Hepatocyte (in vitro differentiated cells): ENCODE results near the gene DPAGT1. TPM values are rescaled to one million over a fixed set of nuclear protein-coding genes. Genes with fewer than 3 reads are reported as not detected.

Experiments used
- DNase-seq: peaks from one replicate; pipeline ENCODE4 v3.0.0-alpha.2; 2016; ENCODE audit warnings: low spot score
- H2AFZ ChIP-seq: fragments of 200-600 bp; sonication (generic); 2 replicates; pipeline ENCODE4 v1.6.0; 2016; ENCODE audit warnings: antibody characterized with exemption, mild to moderate bottlenecking
- H3K27ac ChIP-seq: fragments of 200-600 bp; sonication (generic); 2 replicates; pipeline ENCODE4 v1.5.1; 2016; ENCODE audit warnings: mild to moderate bottlenecking
- H3K27me3 ChIP-seq: fragments of 200-600 bp; sonication (generic); 2 replicates; pipeline ENCODE4 v1.6.1; 2016
- H3K36me3 ChIP-seq: fragments of 200-600 bp; sonication (generic); replicated peaks from 2 replicates; pipeline ENCODE4 v1.5.1; 2016; ENCODE audit warnings: low read depth; ENCODE audit not compliant: insufficient read depth
- H3K4me1 ChIP-seq: fragments of 200-600 bp; sonication (generic); 2 replicates; pipeline ENCODE4 v1.5.1; 2016; ENCODE audit warnings: mild to moderate bottlenecking, moderate library complexity; ENCODE audit not compliant: insufficient read depth
- H3K4me2 ChIP-seq: fragments of 200-600 bp; sonication (generic); 2 replicates; pipeline ENCODE4 v1.6.0; 2016
- H3K4me3 ChIP-seq: fragments of 200-600 bp; sonication (generic); 2 replicates; pipeline ENCODE4 v1.5.1; 2016; ENCODE audit warnings: mild to moderate bottlenecking
- H3K79me2 ChIP-seq: fragments of 200-600 bp; sonication (generic); 2 replicates; pipeline ENCODE4 v1.6.0; 2017; ENCODE audit warnings: mild to moderate bottlenecking
- H3K9me2 ChIP-seq: fragments of 200-600 bp; sonication (generic); replicated peaks from 2 replicates; pipeline ENCODE4 v1.6.0; 2017; ENCODE audit warnings: mild to moderate bottlenecking; ENCODE audit not compliant: insufficient read depth
- H3K9me3 ChIP-seq: fragments of 200-600 bp; sonication (generic); 2 replicates; pipeline ENCODE4 v1.5.1; 2016; ENCODE audit warnings: low read depth, mild to moderate bottlenecking
- H4K20me1 ChIP-seq: fragments of 200-600 bp; sonication (generic); 2 replicates; pipeline ENCODE4 v1.6.0; 2016; ENCODE audit warnings: mild to moderate bottlenecking; ENCODE audit not compliant: insufficient read depth, poor library complexity, severe bottlenecking
- EZH2 ChIP-seq: fragments of 200-600 bp; sonication (generic); IDR thresholded peaks from 2 replicates; pipeline ENCODE4 v1.6.1; 2016; ENCODE audit warnings: antibody characterized with exemption, mild to moderate bottlenecking, borderline replicate concordance
- EZH2phosphoT487 ChIP-seq: fragments of 200-600 bp; sonication (generic); IDR thresholded peaks from one replicate; pipeline ENCODE4 v1.6.1; 2018; ENCODE audit warnings: antibody characterized with exemption, mild to moderate bottlenecking, low read depth, moderate library complexity; ENCODE audit not compliant: unreplicated experiment, severe bottlenecking
- WGBS: methylation state at CpG from one replicate; pipeline ENCODE4 v1.1.6; 2016; ENCODE audit warnings: low lambda C conversion rate; ENCODE audit errors: missing lambda C conversion rate; 5-methylcytosine and 5-hydroxymethylcytosine counted together
- polyA plus RNA-seq: library from polyadenylated mRNA; unstranded; fragments of >200 nt; fragmentation: Nextera tagmentation; extraction: Ambion mirVana; gene quantifications from 2 replicates; pipeline ENCODE4 v1.2.1, GENCODE V29; 2016
- total RNA-seq: library from RNA; depleted of rRNA; stranded (reverse); fragments of >200 nt; gene quantifications from 2 replicates; pipeline ENCODE4 v1.2.3, GENCODE V29; 2014
- TF ChIP-seq, protein P1 (sequence below): fragments of 200-600 bp; sonication (generic); IDR thresholded peaks from 2 replicates; pipeline ENCODE4 v1.5.1; 2016; ENCODE audit warnings: antibody characterized with exemption, mild to moderate bottlenecking; ENCODE audit not compliant: poor library complexity

DPAGT1 gene
- total and polyA plus RNA-seq, 2 experiments from 2014 or later = 27.5 to 76.2 TPM

GRCh38 chr11:119112314-119113020 lies 10.8 kb upstream of the DPAGT1 start:
- no peaks in the 10 kb centered on the region for H3K36me3 ChIP-seq
- 91% methylated on average over 12 of the region's 12 CpGs for WGBS
- H3K79me2 ChIP-seq = peaks cover 15% of the 10 kb centered on the region
- no peak overlapping the region for H3K4me3 ChIP-seq
- no peak overlapping the region for H2AFZ ChIP-seq
- H3K9me2 ChIP-seq = no peaks in the 10 kb centered on the region
- no peaks in the 10 kb centered on the region for H4K20me1 ChIP-seq
- no peak for TF ChIP-seq EZH2phosphoT487
- TF ChIP-seq, protein P1, sequence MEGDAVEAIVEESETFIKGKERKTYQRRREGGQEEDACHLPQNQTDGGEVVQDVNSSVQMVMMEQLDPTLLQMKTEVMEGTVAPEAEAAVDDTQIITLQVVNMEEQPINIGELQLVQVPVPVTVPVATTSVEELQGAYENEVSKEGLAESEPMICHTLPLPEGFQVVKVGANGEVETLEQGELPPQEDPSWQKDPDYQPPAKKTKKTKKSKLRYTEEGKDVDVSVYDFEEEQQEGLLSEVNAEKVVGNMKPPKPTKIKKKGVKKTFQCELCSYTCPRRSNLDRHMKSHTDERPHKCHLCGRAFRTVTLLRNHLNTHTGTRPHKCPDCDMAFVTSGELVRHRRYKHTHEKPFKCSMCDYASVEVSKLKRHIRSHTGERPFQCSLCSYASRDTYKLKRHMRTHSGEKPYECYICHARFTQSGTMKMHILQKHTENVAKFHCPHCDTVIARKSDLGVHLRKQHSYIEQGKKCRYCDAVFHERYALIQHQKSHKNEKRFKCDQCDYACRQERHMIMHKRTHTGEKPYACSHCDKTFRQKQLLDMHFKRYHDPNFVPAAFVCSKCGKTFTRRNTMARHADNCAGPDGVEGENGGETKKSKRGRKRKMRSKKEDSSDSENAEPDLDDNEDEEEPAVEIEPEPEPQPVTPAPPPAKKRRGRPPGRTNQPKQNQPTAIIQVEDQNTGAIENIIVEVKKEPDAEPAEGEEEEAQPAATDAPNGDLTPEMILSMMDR = no peak
- no peak for TF ChIP-seq EZH2
- H3K4me2 ChIP-seq = no peak overlapping the region
- H3K27me3 ChIP-seq = no peaks in the 10 kb centered on the region
- peaks cover 14% of the 10 kb centered on the region for H3K4me1 ChIP-seq
- H3K27ac ChIP-seq = no peak overlapping the region
- no peaks in the 10 kb centered on the region for H3K9me3 ChIP-seq
- DNase-seq = no peak

DNA sequence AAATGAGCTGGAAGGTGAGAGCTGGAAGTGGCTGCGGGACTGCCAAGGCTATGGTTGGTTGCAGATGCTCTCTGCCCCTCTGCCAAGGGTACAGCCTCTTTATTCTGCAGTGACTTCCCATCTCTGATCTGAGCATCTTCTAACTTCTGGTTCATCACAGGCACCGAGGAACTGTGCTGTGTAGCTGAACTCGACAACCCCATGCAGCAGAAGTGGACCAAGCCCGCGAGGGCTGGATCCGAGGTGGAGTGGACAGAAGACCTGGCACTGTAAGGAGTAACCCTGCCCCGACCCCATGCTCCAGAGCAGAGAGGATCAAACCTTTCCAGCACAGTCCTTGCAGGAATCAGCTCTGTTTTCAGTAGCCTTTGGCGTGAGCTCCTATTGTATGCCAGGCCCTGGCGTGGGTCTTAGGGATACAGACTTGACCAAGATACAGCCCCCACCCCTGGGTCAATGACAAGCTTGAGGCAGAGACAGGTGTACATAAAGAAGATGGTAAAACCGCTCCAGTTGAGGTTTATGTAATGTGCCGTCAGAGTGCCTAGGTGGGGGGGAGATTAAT lies 9.8 kb upstream of the DPAGT1 start:
- peaks cover 19% of the 10 kb centered on the region for H3K4me1 ChIP-seq
- no peaks in the 10 kb centered on the region for H3K36me3 ChIP-seq
- WGBS = 93% methylated on average over 11 of the region's 11 CpGs

GRCh38 chr11:119110439-119110838 lies 8.8 kb upstream of the DPAGT1 start:
- Histone ChIP-seq H4K20me1 (no peaks in the 10 kb centered on the region), H3K4me1 (peaks cover 20% of the 10 kb centered on the region), H3K79me2 (peaks cover 17% of the 10 kb centered on the region), H3K27me3 (no peaks in the 10 kb centered on the region), H3K9me3 (no peaks in the 10 kb centered on the region), H3K9me2 (no peaks in the 10 kb centered on the region), H2AFZ (no peak overlapping the region), H3K27ac (no peak overlapping the region), H3K36me3 (no peaks in the 10 kb centered on the region), H3K4me3 (no peak overlapping the region), H3K4me2 (no peak overlapping the region)
- WGBS = 91% methylated on average over 10 of the region's 10 CpGs
- no peak for DNase-seq
- TF ChIP-seq EZH2 = no peak
- no peak for TF ChIP-seq EZH2phosphoT487
- TF ChIP-seq, protein P1 = no peak

More for the DNA sequence above, 9.8 kb upstream of the DPAGT1 start:
- Histone ChIP-seq H3K27me3 (no peaks in the 10 kb centered on the region), H3K9me3 (no peaks in the 10 kb centered on the region), H4K20me1 (no peaks in the 10 kb centered on the region), H3K4me3 (no peak overlapping the region), H3K4me2 (no peak overlapping the region), H2AFZ (no peak overlapping the region), H3K27ac (no peak overlapping the region), H3K9me2 (no peaks in the 10 kb centered on the region), H3K79me2 (peaks cover 17% of the 10 kb centered on the region)
- TF ChIP-seq, protein P1 = no peak
- TF ChIP-seq EZH2phosphoT487 = no peak
- no peak for TF ChIP-seq EZH2
- DNase-seq = no peak
